ENCODE results near the gene NUP210L. TPM values are rescaled to one million over a fixed set of nuclear protein-coding genes. Genes with fewer than 3 reads are reported as not detected.

Gene NUP210L
- total RNA-seq, 1 experiment from 2014 or later = 0.10 TPM

- DNase-seq (ENCODE audit: low read depth, low spot score) (no peak), ATAC-seq (no peak)
- intact Hi-C loops (cut with micrococcal nuclease) = no loop called here
- RAD21 ChIA-PET (ENCODE audit: low non-redundant PET in 1 of 2, low total read pairs in 2 of 2, uncharacterized antibody in 2 of 2, unreplicated experiment in 2 of 2) = no interaction called here
- TF ChIP-seq ELF1 (IDR thresholded peaks at IDR 0.05; ENCODE audit: borderline replicate concordance, low read depth) = no peak
- TF ChIP-seq RAD21 (IDR thresholded peaks at IDR 0.05; ENCODE audit: low read depth) = no peak
- TF ChIP-seq EGR1 (IDR thresholded peaks at IDR 0.05; ENCODE audit: low read depth) = no peak
- no peak for TF ChIP-seq YY1 (IDR thresholded peaks at IDR 0.05; ENCODE audit: extremely low read depth, insufficient replicate concordance, low read depth, low read length)
- TF ChIP-seq POLR2A (IDR thresholded peaks at IDR 0.05; ENCODE audit: borderline replicate concordance, extremely low read depth, insufficient read depth, insufficient read length) = no peak
- no peak for TF ChIP-seq MAX (IDR thresholded peaks at IDR 0.05)
- no peak for TF ChIP-seq ATF3 (IDR thresholded peaks at IDR 0.05)
- TF ChIP-seq REST (IDR thresholded peaks at IDR 0.05; ENCODE audit: low read depth) = no peak
- no peak for TF ChIP-seq CBX3 (IDR thresholded peaks at IDR 0.05; ENCODE audit: low read depth)
- no peak for TF ChIP-seq FOSL1 (IDR thresholded peaks at IDR 0.05; ENCODE audit: low read depth)
- TF ChIP-seq EZH2 (IDR thresholded peaks at IDR 0.05) = no peak
- TF ChIP-seq POLR2AphosphoS5 (IDR thresholded peaks at IDR 0.05; ENCODE audit: low read depth, low read length) = no peak
- TF ChIP-seq ZFX (IDR thresholded peaks at IDR 0.05) = no peak
- no peak for TF ChIP-seq JUND (IDR thresholded peaks at IDR 0.05)
- TF ChIP-seq TCF7L2 (IDR thresholded peaks at IDR 0.05; ENCODE audit: borderline replicate concordance, extremely low read depth, insufficient read depth, insufficient read length) = no peak
- TF ChIP-seq ZNF274 (IDR thresholded peaks at IDR 0.05; ENCODE audit: low read depth, low read length) = no peak
- TF ChIP-seq CTCF (IDR thresholded peaks at IDR 0.05 in 2 of 3, conservative IDR thresholded peaks at IDR 0.05 in 1 of 3; ENCODE audit: borderline replicate concordance in 1 of 3, insufficient read depth in 1 of 3, low read depth in 2 of 3, low read length in 2 of 3) = no peak
- Histone ChIP-seq H4K20me1 (ENCODE audit: insufficient read depth) (no peaks in the 10 kb centered on the region), H2AFZ (ENCODE audit: low read depth, low read length, poor library complexity, severe bottlenecking) (no peak overlapping the region), H3K9me3 (ENCODE audit: control insufficient read depth in 1 of 2, insufficient read depth in 1 of 2, low read depth in 1 of 2, low read length in 2 of 2) (no peaks in the 10 kb centered on the region), H3K4me1 (ENCODE audit: control insufficient read depth in 1 of 2, insufficient read depth in 2 of 2, low read length in 2 of 2) (no peaks in the 10 kb centered on the region), H3K36me3 (ENCODE audit: control insufficient read depth in 1 of 2, insufficient read depth in 2 of 2, low read length in 2 of 2) (peaks cover 63 to 89% of the 10 kb centered on the region in 2 experiments), H3K9me2 (ENCODE audit: insufficient read depth) (no peaks in the 10 kb centered on the region), H3K27me3 (ENCODE audit: insufficient read depth, low read length) (no peaks in the 10 kb centered on the region), H3K79me2 (ENCODE audit: insufficient read depth, low read length) (peaks cover 88% of the 10 kb centered on the region), H3K4me3 (replicated peaks in 1 of 2; ENCODE audit: low read depth in 1 of 2, low read length in 2 of 2) (no peak overlapping the region), H3K27ac (ENCODE audit: low read depth, low read length) (no peak overlapping the region), H3K4me2 (ENCODE audit: low read length) (no peak overlapping the region), H3K9ac (ENCODE audit: low read length) (no peak overlapping the region)
- no TSS peak for BruUV-seq (replicated peaks)
- CTCF ChIA-PET = no interaction called here
- POLR2A ChIA-PET = no interaction called here
Observed at GRCh38 chr1:154166207-154166606, 11.3 kb upstream of the NUP210L start.
